Measurements from ENCODE around the gene COL26A1. TPM values are rescaled to one million over a fixed set of nuclear protein-coding genes. Genes with fewer than 3 reads are reported as not detected.
A peak's percentile ranks its signal among the peaks of the same experiment; 100 is the strongest.
"Not testable (repeated sequence)": the region's sequence is repeated elsewhere in the genome, so short reads cannot be mapped to it uniquely, and the experiment has no call there.

Gene COL26A1
- total RNA-seq, 1 donor from 2014 or later: 155 TPM

- DNase-seq (ENCODE audit: low spot score): no peak
- no peaks in the 10 kb centered on the region for H3K4me1 Mint-ChIP-seq (ENCODE audit: low read depth)
- no peak for TF ChIP-seq CTCF (IDR thresholded peaks at IDR 0.05)
- H3K9me3 Mint-ChIP-seq (ENCODE audit: low read depth): no peaks in the 10 kb centered on the region
- H3K36me3 Mint-ChIP-seq (ENCODE audit: low read depth): no peaks in the 10 kb centered on the region
- no peak overlapping the region for H3K4me3 Mint-ChIP-seq (ENCODE audit: unreplicated experiment)
- H3K27ac Mint-ChIP-seq (ENCODE audit: unreplicated experiment): no peak overlapping the region
- no peaks in the 10 kb centered on the region for H3K27me3 Mint-ChIP-seq (ENCODE audit: low read depth)
Measured at GRCh38 chr7:101347477-101347876, 15.2 kb upstream of the COL26A1 start.

- not testable (repeated sequence) for DNase-seq (ENCODE audit: low spot score); H3K4me1 Mint-ChIP-seq (ENCODE audit: low read depth); H3K36me3 Mint-ChIP-seq (ENCODE audit: low read depth); H3K4me3 Mint-ChIP-seq (ENCODE audit: unreplicated experiment); H3K27ac Mint-ChIP-seq (ENCODE audit: unreplicated experiment); H3K9me3 Mint-ChIP-seq (ENCODE audit: low read depth); H3K27me3 Mint-ChIP-seq (ENCODE audit: low read depth)
Measured at GRCh38 chr7:101348456-101349067, 14.1 kb upstream of the COL26A1 start.

GRCh38 chr7:101349300-101349699 is 13.4 kb upstream of the COL26A1 start:
- not testable (repeated sequence) for DNase-seq (ENCODE audit: low spot score); H3K4me3 Mint-ChIP-seq (ENCODE audit: unreplicated experiment); H3K9me3 Mint-ChIP-seq (ENCODE audit: low read depth); H3K27me3 Mint-ChIP-seq (ENCODE audit: low read depth); H3K4me1 Mint-ChIP-seq (ENCODE audit: low read depth); H3K27ac Mint-ChIP-seq (ENCODE audit: unreplicated experiment); H3K36me3 Mint-ChIP-seq (ENCODE audit: low read depth)

GRCh38 chr7:101352920-101353308 is 9.8 kb upstream of the COL26A1 start:
- no peak for TF ChIP-seq CTCF (IDR thresholded peaks at IDR 0.05)
- Mint-ChIP-seq H3K4me3 (ENCODE audit: unreplicated experiment) (no peak overlapping the region), H3K36me3 (ENCODE audit: low read depth) (no peaks in the 10 kb centered on the region), H3K27ac (ENCODE audit: unreplicated experiment) (no peak overlapping the region), H3K27me3 (ENCODE audit: low read depth) (no peaks in the 10 kb centered on the region), H3K9me3 (ENCODE audit: low read depth) (no peaks in the 10 kb centered on the region), H3K4me1 (ENCODE audit: low read depth) (peaks cover 6% of the 10 kb centered on the region)
- DNase-seq (ENCODE audit: low spot score): no peak

GRCh38 chr7:101357433-101357832 is 5.2 kb upstream of the COL26A1 start:
- TF ChIP-seq CTCF (IDR thresholded peaks at IDR 0.05): no peak
- peaks cover 15% of the 10 kb centered on the region for H3K4me1 Mint-ChIP-seq (ENCODE audit: low read depth)
- H3K36me3 Mint-ChIP-seq (ENCODE audit: low read depth): no peaks in the 10 kb centered on the region
- no peak overlapping the region for H3K27ac Mint-ChIP-seq (ENCODE audit: unreplicated experiment)
- no peak for DNase-seq (ENCODE audit: low spot score)
- H3K9me3 Mint-ChIP-seq (ENCODE audit: low read depth): no peaks in the 10 kb centered on the region
- no peak overlapping the region for H3K4me3 Mint-ChIP-seq (ENCODE audit: unreplicated experiment)
- no peaks in the 10 kb centered on the region for H3K27me3 Mint-ChIP-seq (ENCODE audit: low read depth)

GRCh38 chr7:101363196-101363733 is 590 bp downstream of the COL26A1 start:
- Mint-ChIP-seq H3K27ac (ENCODE audit: unreplicated experiment) (no peak overlapping the region), H3K4me1 (ENCODE audit: low read depth) (peaks cover 42% of the 10 kb centered on the region), H3K27me3 (ENCODE audit: low read depth) (no peaks in the 10 kb centered on the region), H3K9me3 (ENCODE audit: low read depth) (peaks cover 5% of the 10 kb centered on the region), H3K4me3 (ENCODE audit: unreplicated experiment) (peak overlapping the region; percentile 68), H3K36me3 (ENCODE audit: low read depth) (peaks cover 4% of the 10 kb centered on the region)
- no peak for DNase-seq (ENCODE audit: low spot score)
- TF ChIP-seq CTCF (IDR thresholded peaks at IDR 0.05): no peak
